Stimulated activated naive CD4-positive, alpha-beta T cell (primary cell): ENCODE measurements around the gene LZTS3.
A peak's percentile ranks its signal among the peaks of the same experiment; 100 is the strongest.
"Not testable (repeated sequence)": the region's sequence is repeated elsewhere in the genome, so short reads cannot be mapped to it uniquely, and the experiment has no call there.

Source experiments
- DNase-seq, 6 experiments: peaks; one replicate each; lab custom pipeline; 2025; lab: John Stamatoyannopoulos, UW

LZTS3 gene

GRCh38 chr20:3172933-3173609, at the start of gene LZTS3:
Gene LZTS3, minus strand, starts transcription at chr20:3173549. Its CDS starts 6,386 bp downstream, at chr20:3167163.
- peak; percentile 75 to 91 (median 88) for DNase-seq

GRCh38 chr20:3221398-3222226, 48.3 kb upstream of the LZTS3 start:
- no peak for DNase-seq

GRCh38 chr20:3218307-3218988, 45.1 kb upstream of the LZTS3 start:
- peak; percentile 28 to 81 (median 60) for DNase-seq

GRCh38 chr20:3215359-3215917, 42.1 kb upstream of the LZTS3 start:
- not testable (repeated sequence) for DNase-seq

- DNase-seq = no peak
These were observed 39.9 kb upstream of the LZTS3 start for GRCh38 chr20:3213226-3213625.

GRCh38 chr20:3210346-3210745, 37.0 kb upstream of the LZTS3 start:
- no peak for DNase-seq

DNA sequence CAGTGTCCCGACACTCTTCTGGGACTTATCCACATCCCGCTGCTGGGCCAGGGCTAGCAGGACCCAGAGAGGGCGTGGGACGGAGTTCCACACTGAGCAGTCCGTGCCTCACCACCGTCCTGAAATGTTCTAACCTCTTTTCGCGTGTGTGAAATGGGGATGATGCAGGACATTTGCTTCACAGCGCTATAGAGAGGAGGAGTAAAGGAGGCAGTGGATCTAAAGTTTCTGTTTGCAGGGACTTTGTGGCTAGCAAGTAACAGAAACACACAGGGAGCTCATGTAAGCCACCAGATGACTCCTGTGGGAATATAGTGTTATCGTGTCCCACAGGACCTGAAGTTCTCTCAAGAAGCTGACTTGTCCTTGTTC, 36.6 kb upstream of the LZTS3 start:
- no peak for DNase-seq

DNA sequence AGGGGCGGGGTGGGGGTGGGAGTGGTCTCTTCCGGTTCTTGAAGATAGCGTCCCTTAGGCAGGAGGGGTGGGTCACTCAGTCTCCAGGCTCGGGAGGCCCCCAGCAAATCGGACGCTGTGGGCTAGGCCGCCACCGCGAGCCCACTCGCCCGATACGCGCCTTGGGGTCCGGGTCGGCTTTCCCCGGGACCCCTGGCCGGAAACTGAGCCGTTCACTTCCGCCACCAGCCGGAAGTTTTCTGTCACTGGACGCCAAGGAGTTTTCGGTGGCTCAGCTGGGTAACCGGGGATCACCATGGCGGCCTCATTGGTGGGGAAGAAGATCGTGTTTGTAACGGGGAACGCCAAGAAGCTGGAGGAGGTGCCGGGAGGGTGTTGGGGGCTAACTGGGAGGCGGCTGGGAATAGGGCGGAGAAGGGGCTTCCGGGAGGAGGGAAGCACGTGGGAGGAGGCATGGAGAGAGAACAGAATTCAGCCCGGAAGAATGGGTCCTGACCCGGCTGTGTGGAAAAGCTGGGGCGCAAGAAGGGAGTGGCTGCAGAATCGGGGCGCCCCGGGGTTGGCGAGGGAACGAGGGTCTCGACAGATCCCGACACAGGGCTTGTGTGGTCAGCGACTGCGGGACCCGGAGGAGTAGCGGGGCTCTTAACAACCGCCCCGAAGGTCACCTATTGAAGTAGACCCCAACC, 36.1 kb upstream of the LZTS3 start, which contains the start of gene ITPA:
Gene ITPA (plus strand): TSS at position 242 of the 689 bp plus-strand sequence. CDS start 54 bp downstream, at position 296.
- peak; percentile 23 to 51 (median 38) for DNase-seq

- peak in 2 of 6 experiments; percentile 36 to 43 for DNase-seq
These were observed 35.5 kb upstream of the LZTS3 start for GRCh38 chr20:3208786-3209256.

GRCh38 chr20:3204124-3204794, 30.9 kb upstream of the LZTS3 start, which contains the start of gene DDRGK1:
Gene DDRGK1, minus strand, starts transcription at chr20:3204682. Its CDS starts 55 bp downstream, at chr20:3204627.
- peak; percentile 81 to 99 (median 92) for DNase-seq

DNA sequence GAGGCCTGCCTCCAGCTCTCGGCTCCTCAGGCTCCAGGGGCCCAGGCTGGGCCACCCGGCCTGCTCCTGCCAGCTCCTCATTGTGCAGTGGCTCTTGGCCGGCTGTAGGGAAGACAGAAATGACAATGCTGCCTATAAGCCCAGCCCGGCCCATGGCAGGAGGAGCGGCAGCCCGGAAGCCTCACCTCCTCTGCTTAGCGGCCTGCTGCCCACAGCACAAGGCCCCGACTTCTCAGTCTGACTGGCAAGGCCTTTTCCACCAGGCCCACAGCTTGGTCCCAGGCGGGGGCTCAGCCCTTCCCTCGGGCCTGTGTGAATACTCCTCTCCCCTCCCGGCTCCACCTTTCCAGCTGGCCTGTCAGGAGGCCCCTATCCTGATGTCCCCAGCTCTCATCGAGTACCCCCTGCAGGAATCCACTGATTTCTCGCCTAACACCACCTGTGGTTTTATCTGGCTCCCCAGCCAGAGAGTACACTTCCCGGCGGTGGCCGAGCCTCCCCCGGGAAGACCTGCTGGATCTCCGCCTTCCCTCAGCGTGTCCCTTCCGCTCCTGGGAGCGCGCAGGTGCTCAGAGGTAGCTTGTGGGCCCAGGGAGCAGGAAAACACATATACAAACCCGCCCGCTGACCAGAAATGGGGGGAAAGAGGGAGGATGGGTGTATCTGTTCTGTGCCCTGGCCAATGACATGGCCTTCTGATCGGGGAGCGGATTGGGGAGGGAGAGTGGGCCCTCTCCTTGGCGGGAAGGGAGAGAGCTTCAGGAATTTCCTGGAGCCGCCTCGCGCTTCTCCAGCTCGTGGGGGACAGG, 30.2 kb upstream of the LZTS3 start:
- peak in 1 of 6 experiments; percentile 6 for DNase-seq

DNA sequence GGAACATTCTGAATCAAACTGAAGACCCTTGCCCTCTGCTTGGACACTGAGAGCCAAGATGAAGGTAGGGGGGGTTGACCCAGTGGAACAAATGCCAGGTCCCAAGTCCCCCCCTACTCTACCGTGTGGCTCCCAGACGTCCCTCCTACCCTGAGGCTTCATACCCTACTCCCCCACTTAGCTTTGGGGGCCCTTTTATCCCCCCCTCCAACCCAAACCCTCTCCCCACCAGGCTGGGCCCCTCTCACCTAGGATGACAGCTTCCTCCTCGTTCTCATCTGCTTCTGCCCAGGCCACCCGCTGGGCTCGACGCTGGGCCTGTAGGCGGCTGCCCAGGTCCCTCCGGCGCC, 29.6 kb upstream of the LZTS3 start:
- DNase-seq = no peak

DNA sequence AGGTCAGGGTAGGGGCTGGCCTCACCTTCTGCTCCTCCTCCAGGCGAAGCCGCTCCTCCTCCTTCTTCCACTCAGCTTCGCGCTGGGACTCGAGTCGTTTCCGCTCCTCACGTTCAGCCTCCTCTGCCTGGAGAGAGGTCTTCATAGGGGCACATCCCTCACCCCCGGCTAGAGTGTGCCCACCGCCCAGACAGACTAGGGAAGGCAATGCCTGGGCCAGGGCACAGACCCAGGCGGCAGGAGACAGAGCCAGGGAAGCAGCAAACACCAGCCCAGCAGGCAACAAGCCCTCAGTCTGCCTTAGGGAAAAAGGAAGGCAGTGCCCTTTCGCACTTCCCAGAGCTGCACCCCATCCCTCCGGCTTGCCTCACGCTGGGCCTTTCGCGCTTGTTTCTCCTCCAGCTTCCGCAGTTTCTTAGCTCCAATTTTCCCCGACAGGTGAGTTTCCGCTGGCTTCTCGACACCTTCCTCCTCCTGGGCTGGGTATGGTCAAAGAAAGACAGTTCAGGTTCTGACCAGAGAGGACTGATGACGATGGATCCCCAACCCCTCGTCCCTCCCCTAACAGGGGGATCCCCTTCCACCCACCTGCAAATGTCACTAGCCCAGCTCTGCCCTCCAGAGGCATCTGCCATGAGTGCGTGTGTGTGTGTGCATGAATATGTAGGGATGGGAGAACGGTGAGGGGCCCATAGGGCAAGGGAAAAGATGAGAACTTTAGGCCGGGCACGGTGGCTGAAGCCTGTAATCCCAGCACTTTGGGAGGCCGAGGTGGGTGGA, 26.8 kb upstream of the LZTS3 start:
- DNase-seq = no peak

GRCh38 chr20:3199206-3199605, 25.9 kb upstream of the LZTS3 start:
- DNase-seq = no peak

DNA sequence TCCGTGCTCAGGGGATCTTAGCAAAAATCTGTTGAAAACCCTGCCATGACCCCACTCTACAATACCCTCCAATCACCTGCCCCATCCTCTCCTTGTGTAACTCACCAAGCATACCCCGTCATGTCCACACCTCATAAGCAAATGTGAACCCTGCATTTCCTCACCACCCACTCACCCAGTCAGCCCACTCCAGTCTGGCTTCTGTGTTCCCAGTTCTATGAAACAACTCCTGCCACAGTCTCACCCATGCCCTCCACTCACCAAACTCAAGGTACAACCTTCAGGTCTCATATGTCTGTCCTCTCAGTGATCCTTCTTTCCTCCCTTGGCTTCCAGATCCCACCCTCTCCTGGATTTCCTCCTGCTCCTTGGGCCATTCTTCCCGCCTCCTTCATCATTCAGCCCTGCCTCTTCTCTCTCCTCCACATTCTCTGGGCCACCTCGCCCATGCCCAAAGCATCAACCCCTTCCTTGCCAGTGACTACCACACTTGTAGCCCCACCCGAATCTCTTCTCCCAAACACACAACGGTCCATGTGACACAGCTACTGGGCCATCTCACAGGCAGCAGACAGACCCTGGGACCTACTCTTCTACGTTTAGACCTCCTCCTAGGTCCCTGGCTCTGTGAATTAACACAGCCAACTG, 22.4 kb upstream of the LZTS3 start:
- DNase-seq = no peak

DNA sequence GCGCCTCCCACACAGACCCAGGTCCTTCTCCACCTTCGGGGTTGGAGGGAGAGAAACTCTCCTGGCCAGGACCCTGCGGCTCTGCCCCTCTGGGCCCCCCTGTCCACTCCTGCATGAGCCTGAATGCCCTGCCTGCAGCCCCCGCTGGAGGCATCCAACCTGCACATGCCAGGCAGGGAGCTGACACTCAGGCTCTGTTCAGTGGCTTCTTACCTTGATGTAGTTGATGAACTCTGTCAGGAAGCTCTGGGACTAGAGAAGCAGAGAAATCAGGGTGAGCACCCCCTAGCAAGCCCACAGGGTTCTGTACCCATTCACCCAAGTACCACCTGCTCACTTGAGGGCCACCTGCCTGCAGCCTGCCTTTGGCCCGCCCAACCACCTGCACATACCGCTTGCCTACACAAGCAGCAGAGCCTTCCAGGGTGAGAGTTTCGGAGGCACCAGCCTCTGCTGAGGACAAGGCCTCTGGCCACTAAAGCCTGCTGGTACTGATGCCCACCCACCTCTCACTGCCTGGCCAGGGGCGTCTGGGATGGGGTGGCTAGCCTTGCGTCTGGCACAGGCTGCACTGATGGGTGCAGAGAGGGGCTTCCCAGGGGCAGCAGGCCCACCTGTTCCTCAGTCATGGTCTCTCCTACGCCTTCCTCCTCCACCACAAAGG, 21.4 kb upstream of the LZTS3 start:
- no peak for DNase-seq

DNA sequence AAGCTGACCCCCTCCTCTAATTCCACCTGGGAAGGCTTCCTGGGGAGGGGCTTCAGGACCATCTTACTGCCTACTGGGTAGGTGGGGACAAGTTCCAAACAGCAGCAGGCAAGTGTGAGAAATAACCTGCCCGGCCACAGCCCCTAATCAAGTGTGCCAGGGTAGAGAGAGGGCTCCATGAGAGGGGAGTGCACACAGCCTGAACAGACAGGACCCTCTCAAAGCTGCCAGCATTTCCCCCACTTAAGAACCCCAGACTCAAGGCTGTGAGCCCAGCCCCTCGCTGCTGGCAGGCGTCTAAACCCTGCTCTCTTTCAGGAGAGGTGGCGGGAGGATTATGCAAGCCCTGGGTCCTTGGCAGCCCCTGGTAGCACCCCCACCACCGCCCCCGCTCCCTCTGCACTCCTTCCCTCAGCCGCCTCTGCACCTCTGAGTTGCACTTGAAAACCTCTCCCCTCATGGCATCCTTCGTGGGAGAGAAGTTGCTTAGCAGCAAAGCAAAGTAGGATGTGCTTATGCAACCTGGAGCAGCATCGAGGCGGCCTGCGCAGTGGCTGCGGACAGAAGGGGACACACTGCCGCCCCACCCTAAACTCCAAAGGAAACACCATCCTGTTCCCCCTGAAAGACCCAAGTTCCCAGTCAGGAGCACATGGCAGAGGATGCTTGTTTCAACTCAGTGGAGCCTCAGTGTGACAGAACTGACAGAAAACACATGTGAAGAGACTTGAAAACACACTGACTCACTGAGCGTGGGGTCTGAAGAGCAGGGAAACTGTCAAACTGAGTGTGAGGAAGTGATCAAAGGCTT, 20.7 kb upstream of the LZTS3 start:
- no peak for DNase-seq
